AG10803 (cell line): ENCODE results near the gene RUFY4.

ENCODE experiments used
- DNase-seq: peaks from one replicate; pipeline ENCODE4 v3.0.0; 2010; ENCODE audit warnings: low read depth
- H3K4me3 ChIP-seq: 2 replicates; pipeline ENCODE4 v1.5.1; 2011; ENCODE audit warnings: mild to moderate bottlenecking, low read length, control low read depth
- TF ChIP-seq, protein P1 (sequence below): conservative IDR thresholded peaks from 2 replicates; pipeline ENCODE4 v1.5.1; 2011; ENCODE audit warnings: mild to moderate bottlenecking, low read length, control low read depth, inconsistent platforms

The RUFY4 gene

DNA sequence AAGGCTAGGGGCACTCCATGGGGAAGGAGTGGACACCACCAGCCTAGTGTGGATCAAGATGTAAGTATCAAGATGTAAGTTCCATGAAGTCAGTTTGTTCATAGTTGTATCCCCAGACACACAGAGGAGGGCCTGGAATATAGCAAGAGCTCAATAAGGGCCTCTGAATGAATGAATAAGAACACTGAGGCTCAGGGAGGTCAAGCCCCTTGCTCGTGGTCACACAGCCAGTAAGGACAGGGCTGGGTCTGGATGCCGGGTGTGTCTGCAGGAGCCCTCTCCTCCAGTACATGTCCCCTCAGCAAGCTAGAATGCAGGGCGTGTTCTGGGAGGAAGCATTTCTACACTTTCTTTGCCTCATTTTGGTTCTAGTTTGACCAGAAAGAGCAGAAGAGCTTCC lies 2.9 kb downstream of the RUFY4 start:
- no peak for DNase-seq

DNA sequence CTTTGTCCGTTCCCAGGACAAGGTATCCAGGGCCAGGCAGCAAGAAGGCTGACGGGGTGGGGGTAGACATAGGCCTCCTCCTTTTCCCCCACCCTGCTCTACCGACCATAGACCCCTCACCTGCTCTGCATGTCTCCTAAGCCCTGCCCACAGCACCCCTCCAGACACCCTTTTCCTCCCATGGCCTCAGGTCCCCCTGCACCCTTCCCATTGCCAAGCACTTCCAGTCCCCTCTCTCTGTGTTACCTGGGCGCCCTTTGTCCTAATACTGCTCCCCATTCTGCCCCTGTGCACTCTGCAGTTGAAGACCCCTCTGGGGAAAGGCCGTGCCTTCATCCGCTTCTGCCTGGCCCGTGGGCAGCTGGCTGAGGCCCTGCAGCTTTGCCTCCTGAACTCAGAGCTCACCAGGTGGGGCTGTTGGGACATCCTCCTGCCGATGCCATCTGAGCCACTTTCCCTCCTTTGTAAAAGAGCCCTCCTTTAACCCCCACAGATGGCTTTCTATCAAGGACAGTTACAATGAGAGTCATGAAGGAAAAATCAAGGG lies 3.5 kb downstream of the RUFY4 start:
- H3K4me3 ChIP-seq: no peak overlapping the region
- no peak for DNase-seq
- TF ChIP-seq, protein P1, sequence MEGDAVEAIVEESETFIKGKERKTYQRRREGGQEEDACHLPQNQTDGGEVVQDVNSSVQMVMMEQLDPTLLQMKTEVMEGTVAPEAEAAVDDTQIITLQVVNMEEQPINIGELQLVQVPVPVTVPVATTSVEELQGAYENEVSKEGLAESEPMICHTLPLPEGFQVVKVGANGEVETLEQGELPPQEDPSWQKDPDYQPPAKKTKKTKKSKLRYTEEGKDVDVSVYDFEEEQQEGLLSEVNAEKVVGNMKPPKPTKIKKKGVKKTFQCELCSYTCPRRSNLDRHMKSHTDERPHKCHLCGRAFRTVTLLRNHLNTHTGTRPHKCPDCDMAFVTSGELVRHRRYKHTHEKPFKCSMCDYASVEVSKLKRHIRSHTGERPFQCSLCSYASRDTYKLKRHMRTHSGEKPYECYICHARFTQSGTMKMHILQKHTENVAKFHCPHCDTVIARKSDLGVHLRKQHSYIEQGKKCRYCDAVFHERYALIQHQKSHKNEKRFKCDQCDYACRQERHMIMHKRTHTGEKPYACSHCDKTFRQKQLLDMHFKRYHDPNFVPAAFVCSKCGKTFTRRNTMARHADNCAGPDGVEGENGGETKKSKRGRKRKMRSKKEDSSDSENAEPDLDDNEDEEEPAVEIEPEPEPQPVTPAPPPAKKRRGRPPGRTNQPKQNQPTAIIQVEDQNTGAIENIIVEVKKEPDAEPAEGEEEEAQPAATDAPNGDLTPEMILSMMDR: no peak

More for the DNA sequence above, 2.9 kb downstream of the RUFY4 start:
- TF ChIP-seq, protein P1: no peak
- H3K4me3 ChIP-seq: no peak overlapping the region

DNA sequence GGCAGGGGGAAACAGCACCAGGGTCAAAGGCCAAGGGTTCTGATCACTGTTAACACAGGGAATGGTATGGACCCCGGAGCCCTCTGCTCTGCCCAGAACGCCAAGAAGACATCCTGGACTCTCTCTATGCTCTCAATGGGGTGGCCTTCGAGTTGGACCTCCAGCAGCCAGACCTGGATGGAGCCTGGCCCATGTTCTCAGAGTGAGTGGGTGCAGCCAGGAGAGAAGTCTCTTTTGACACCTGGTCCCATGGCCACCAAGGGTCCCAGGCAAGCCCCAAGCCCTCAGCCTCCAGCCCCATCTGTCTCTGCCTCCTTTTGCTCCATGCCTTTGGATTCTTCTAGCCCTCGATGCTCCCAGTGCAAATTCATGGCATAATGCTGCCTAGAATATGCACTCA lies 4.1 kb downstream of the RUFY4 start:
- DNase-seq: no peak
- TF ChIP-seq, protein P1: no peak
- no peak overlapping the region for H3K4me3 ChIP-seq

DNA sequence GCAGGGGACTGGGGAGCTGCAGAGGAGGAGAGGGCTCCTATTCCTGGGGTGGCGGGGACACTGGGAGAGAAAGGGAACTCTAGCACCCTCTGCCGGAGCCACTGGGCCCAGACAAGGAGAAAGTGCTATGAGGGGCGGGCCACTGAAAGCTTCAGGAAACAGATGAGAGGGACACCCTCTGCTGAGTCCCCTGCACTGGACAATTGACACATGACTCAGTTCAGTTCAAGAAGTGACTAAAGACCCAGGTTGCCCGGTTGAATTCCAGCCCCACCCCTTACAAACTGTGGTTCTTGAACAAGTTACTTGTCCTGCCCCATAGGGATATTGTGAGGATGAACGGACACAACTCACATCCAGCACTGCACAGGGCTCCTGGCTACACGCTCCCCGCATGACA lies 5.0 kb downstream of the RUFY4 start:
- TF ChIP-seq, protein P1: peak; percentile 52
- H3K4me3 ChIP-seq: no peak overlapping the region
- no peak for DNase-seq

DNA sequence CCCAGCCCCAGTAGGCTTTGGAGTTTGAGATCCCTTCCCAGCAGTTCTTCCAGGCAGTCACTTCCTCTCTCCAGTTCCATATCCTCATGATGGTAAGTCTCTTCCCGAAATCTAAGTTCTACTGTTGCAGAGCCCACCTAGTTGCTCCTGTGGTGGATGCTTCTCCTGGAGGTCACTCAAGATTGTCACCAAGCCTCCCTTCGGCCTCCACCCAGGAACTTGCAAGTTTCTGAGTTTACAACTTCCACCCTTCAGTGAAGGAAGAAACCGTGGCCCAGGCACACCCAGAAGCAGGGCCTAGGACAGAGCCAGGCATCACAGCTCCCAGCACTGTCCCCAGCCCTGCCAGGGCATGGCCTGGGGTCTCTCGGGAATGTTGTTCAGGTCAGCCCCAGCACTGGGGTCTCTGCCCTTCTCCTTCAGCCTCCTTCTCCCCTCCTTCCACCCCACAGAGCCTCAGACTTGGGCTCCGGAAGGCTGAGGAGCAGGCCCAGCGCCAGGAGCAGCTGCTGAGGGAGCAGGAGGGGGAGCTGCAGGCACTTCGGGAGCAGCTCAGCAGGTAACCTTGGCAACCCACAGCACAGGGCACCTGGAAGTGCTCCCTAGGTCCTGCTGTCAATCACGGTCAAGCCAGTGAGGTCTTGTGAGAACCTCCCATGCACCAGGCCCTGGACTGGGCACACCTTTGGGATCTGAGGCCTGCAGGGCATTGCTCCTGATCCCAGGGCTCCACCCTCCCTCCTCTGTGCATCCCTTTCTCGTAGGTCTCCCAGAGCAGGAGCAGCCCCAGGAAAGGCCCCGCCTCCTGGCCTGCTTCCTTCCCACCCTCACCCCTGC lies 7.1 kb downstream of the RUFY4 start:
- no peak for DNase-seq
- no peak overlapping the region for H3K4me3 ChIP-seq
- TF ChIP-seq, protein P1: no peak

DNA sequence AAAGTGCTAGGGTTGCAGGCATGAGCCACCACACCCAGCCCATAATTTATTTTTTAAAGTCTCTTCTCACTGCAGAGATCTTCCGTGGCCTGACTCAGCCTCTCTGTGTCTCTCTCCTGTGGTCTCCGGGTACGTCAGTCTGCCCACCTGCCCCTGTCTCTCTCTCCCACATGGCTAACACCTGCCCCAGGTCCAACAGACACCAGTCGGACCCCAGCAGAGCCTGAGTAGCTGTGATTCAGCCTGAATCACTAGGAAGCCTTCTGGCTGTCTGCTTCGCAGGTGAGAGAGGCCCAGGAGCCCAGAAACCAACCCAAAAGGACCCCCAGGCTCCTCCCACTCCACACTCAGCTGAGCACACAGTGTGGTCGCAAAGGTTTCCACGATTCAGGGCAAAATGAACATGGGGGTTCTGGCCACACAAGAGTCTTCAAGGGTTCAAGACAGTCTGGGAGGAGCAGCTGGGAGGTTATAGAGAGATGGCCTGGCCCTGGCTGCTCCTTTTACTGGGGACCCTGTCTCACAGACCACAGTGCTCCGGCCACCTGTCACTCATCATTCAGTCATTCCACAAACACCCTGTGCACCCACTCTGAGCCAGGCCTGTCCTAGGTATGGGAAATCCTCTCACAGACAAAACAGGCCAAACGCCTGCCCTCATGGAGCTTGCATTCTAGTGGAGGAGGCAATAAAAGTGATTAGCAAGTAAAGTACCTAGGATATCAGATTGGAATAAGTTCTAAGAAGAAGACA lies 8.6 kb downstream of the RUFY4 start:
- TF ChIP-seq, protein P1: no peak
- DNase-seq: no peak
- H3K4me3 ChIP-seq: no peak overlapping the region
